ENCODE data around the gene PRLR. TPM values are rescaled to one million over a fixed set of nuclear protein-coding genes. Genes with fewer than 3 reads are reported as not detected.
A peak's percentile ranks its signal among the peaks of the same experiment; 100 is the strongest.

The PRLR gene
- total and polyA plus RNA-seq, 2 of the 13 experiments (the other 11 are each of a cell fraction or from before 2014, with no cell fraction given), result 12.2 to 13.3 TPM

DNA sequence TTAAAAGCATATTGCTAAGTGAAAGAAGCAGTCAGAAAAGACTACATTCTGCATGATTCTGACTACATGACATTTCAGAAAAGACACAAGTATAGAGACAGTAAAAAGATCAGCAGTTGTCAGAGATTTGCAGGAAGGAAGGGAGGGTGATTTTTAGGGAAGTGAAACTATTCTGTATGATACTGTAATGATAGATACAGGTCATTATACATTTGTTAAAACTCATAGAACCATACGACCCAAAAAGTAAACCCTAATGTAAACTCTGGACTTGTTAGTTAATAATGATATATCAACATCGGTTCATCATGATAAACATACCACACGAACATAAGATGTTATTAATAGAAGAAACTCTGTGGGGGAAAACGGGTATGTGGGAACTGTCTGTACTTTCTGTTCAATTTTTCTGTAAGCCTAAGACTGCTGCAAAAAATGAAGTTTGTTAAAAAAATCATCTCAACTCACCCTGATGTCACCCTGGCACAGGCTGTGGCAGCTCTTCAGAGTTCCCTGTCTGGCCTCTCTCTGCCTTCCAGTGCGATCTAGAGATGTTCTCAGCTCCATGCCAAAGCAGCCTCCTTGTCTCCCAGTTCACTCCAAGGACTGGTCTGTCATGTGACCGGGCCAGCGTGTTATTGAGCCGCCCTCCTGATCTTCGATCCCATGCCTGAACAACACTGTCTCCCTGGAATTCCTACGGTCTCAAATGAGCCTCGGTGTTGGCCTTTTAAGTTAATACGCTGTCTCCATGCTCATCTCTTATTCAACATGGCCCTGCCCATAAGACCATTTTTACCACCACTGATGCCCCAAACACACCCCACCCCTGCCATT is 35.4 kb downstream of the PRLR start (continued):
- 0 out of 2 replicates have a peak, but pooled peaks have one; percentile 31 for TF ChIP-seq MED1 (CRISPR knock-in tag; IDR thresholded peaks at IDR 0.05)
- TF ChIP-seq, protein P1, sequence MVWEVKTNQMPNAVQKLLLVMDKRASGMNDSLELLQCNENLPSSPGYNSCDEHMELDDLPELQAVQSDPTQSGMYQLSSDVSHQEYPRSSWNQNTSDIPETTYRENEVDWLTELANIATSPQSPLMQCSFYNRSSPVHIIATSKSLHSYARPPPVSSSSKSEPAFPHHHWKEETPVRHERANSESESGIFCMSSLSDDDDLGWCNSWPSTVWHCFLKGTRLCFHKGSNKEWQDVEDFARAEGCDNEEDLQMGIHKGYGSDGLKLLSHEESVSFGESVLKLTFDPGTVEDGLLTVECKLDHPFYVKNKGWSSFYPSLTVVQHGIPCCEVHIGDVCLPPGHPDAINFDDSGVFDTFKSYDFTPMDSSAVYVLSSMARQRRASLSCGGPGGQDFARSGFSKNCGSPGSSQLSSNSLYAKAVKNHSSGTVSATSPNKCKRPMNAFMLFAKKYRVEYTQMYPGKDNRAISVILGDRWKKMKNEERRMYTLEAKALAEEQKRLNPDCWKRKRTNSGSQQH (CRISPR knock-in tag; IDR thresholded peaks at IDR 0.05; ENCODE audit: low read depth), result peak; percentile 45; the same call in 1 of the 2 replicates
- no peak for TF ChIP-seq JUND (CRISPR knock-in tag; IDR thresholded peaks at IDR 0.05)
- TF ChIP-seq KAT2B (IDR thresholded peaks at IDR 0.05; ENCODE audit: borderline replicate concordance, low read depth, low read length), result peak; percentile 30; the same call in 1 of the 2 replicates
- TF ChIP-seq, protein P2, sequence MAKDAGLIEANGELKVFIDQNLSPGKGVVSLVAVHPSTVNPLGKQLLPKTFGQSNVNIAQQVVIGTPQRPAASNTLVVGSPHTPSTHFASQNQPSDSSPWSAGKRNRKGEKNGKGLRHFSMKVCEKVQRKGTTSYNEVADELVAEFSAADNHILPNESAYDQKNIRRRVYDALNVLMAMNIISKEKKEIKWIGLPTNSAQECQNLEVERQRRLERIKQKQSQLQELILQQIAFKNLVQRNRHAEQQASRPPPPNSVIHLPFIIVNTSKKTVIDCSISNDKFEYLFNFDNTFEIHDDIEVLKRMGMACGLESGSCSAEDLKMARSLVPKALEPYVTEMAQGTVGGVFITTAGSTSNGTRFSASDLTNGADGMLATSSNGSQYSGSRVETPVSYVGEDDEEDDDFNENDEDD (CRISPR knock-in tag; IDR thresholded peaks at IDR 0.05; ENCODE audit: borderline replicate concordance), result peak; percentile 71; the same call in 1 of the 2 replicates
- TF ChIP-seq PHF20 (CRISPR knock-in tag; IDR thresholded peaks at IDR 0.05), result 0 out of 2 replicates have a peak, but pooled peaks have one; percentile 55
- peak; percentile 41; the same call in 1 of the 2 replicates for TF ChIP-seq ONECUT2 (CRISPR knock-in tag; IDR thresholded peaks at IDR 0.05)
- TF ChIP-seq, protein P3, sequence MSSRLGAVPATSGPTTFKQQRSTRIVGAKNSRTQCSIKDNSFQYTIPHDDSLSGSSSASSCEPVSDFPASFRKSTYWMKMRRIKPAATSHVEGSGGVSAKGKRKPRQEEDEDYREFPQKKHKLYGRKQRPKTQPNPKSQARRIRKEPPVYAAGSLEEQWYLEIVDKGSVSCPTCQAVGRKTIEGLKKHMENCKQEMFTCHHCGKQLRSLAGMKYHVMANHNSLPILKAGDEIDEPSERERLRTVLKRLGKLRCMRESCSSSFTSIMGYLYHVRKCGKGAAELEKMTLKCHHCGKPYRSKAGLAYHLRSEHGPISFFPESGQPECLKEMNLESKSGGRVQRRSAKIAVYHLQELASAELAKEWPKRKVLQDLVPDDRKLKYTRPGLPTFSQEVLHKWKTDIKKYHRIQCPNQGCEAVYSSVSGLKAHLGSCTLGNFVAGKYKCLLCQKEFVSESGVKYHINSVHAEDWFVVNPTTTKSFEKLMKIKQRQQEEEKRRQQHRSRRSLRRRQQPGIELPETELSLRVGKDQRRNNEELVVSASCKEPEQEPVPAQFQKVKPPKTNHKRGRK (CRISPR knock-in tag; IDR thresholded peaks at IDR 0.05), result no peak
- no peak for TF ChIP-seq WIZ (CRISPR knock-in tag; IDR thresholded peaks at IDR 0.05)
- TF ChIP-seq ZNF430 (CRISPR knock-in tag; IDR thresholded peaks at IDR 0.05), result 0 out of 2 replicates have a peak, but pooled peaks have one; percentile 68
- peak; percentile 85; the same call in 1 of the 2 replicates for TF ChIP-seq ZNF292 (CRISPR knock-in tag; IDR thresholded peaks at IDR 0.05; ENCODE audit: borderline replicate concordance, low read depth)
- TF ChIP-seq SAP130 (CRISPR knock-in tag; IDR thresholded peaks at IDR 0.05; ENCODE audit: low read depth), result peak; percentile 55
- TF ChIP-seq, protein P4, sequence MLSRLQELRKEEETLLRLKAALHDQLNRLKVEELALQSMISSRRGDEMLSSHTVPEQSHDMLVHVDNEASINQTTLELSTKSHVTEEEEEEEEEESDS (CRISPR knock-in tag; IDR thresholded peaks at IDR 0.05; ENCODE audit: borderline replicate concordance), result no peak
- TF ChIP-seq YY1 (IDR thresholded peaks at IDR 0.05; ENCODE audit: insufficient read depth, insufficient replicate concordance, low read depth, low read length), result no peak
- TF ChIP-seq, protein P5, sequence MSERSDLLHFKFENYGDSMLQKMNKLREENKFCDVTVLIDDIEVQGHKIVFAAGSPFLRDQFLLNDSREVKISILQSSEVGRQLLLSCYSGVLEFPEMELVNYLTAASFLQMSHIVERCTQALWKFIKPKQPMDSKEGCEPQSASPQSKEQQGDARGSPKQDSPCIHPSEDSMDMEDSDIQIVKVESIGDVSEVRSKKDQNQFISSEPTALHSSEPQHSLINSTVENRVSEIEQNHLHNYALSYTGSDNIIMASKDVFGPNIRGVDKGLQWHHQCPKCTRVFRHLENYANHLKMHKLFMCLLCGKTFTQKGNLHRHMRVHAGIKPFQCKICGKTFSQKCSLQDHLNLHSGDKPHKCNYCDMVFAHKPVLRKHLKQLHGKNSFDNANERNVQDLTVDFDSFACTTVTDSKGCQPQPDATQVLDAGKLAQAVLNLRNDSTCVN (CRISPR knock-in tag; IDR thresholded peaks at IDR 0.05; ENCODE audit: borderline replicate concordance), result peak; percentile 49; the same call in 1 of the 2 replicates
- TF ChIP-seq, protein P6, sequence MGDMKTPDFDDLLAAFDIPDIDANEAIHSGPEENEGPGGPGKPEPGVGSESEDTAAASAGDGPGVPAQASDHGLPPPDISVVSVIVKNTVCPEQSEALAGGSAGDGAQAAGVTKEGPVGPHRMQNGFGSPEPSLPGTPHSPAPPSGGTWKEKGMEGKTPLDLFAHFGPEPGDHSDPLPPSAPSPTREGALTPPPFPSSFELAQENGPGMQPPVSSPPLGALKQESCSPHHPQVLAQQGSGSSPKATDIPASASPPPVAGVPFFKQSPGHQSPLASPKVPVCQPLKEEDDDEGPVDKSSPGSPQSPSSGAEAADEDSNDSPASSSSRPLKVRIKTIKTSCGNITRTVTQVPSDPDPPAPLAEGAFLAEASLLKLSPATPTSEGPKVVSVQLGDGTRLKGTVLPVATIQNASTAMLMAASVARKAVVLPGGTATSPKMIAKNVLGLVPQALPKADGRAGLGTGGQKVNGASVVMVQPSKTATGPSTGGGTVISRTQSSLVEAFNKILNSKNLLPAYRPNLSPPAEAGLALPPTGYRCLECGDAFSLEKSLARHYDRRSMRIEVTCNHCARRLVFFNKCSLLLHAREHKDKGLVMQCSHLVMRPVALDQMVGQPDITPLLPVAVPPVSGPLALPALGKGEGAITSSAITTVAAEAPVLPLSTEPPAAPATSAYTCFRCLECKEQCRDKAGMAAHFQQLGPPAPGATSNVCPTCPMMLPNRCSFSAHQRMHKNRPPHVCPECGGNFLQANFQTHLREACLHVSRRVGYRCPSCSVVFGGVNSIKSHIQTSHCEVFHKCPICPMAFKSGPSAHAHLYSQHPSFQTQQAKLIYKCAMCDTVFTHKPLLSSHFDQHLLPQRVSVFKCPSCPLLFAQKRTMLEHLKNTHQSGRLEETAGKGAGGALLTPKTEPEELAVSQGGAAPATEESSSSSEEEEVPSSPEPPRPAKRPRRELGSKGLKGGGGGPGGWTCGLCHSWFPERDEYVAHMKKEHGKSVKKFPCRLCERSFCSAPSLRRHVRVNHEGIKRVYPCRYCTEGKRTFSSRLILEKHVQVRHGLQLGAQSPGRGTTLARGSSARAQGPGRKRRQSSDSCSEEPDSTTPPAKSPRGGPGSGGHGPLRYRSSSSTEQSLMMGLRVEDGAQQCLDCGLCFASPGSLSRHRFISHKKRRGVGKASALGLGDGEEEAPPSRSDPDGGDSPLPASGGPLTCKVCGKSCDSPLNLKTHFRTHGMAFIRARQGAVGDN (CRISPR knock-in tag; IDR thresholded peaks at IDR 0.05), result peak; percentile 66
- peak; percentile 87 for TF ChIP-seq SALL1 (CRISPR knock-in tag; IDR thresholded peaks at IDR 0.05)
- no peak for TF ChIP-seq CAMTA2 (CRISPR knock-in tag; IDR thresholded peaks at IDR 0.05; ENCODE audit: borderline replicate concordance)
